A673 (cell line): ENCODE data around the gene LRP2. TPM values are rescaled to one million over a fixed set of nuclear protein-coding genes. Genes with fewer than 3 reads are reported as not detected.
A peak's percentile ranks its signal among the peaks of the same experiment; 100 is the strongest.

Experiments
- BruUV-seq: library from RNA; stranded (reverse); fragments of 400-500 nt; replicated peaks from 2 replicates; lab custom pipeline; 2021; lab: Mats Ljungman, UMichigan
- CTCF ChIA-PET: fragments of 300-600 bp; sonication (Branson Sonifier 250); formaldehyde crosslinking; loops from one replicate; lab custom pipeline; 2022; ENCODE audit warnings: antibody characterized with exemption; lab: Charles Lee
- POLR2A ChIA-PET: fragments of 300-600 bp; sonication (Branson Sonifier 250); formaldehyde crosslinking; loops from one replicate; lab custom pipeline; 2022; ENCODE audit warnings: antibody characterized with exemption; ENCODE audit not compliant: low non-redundant PET; lab: Charles Lee
- DNase-seq: peaks from one replicate; pipeline ENCODE4 v3.0.0-alpha.2; 2015; ENCODE audit warnings: low spot score
- H3K27ac ChIP-seq: fragments of 200-600 bp; sonication (generic); 2 replicates; pipeline ENCODE4 v1.5.1; 2016; ENCODE audit warnings: mixed run types, low read depth, mild to moderate bottlenecking, mixed read lengths, antibody characterized with exemption, low read length; ENCODE audit not compliant: poor library complexity, severe bottlenecking
- H3K27me3 ChIP-seq: fragments of 200-600 bp; sonication (generic); replicated peaks from 2 replicates; pipeline ENCODE4 v1.6.1; 2017; ENCODE audit warnings: mixed run types, low read depth, mild to moderate bottlenecking, mixed read lengths, antibody characterized with exemption, low read length; ENCODE audit not compliant: insufficient read depth, poor library complexity
- H3K36me3 ChIP-seq: fragments of 200-600 bp; sonication (generic); 2 replicates; pipeline ENCODE4 v1.6.1; 2016; ENCODE audit warnings: mixed run types, mild to moderate bottlenecking, mixed read lengths, antibody characterized with exemption, low read length; ENCODE audit not compliant: insufficient read depth, poor library complexity, severe bottlenecking
- H3K4me1 ChIP-seq: fragments of 200-600 bp; sonication (generic); 2 replicates; pipeline ENCODE4 v1.6.1; 2017; ENCODE audit warnings: mixed run types, mild to moderate bottlenecking, mixed read lengths, antibody characterized with exemption, low read length; ENCODE audit not compliant: insufficient read depth, poor library complexity, severe bottlenecking
- H3K4me3 ChIP-seq: fragments of 200-600 bp; sonication (generic); 2 replicates; pipeline ENCODE4 v1.5.1; 2016; ENCODE audit warnings: low read depth, mixed run types, mild to moderate bottlenecking, mixed read lengths, low read length; ENCODE audit not compliant: poor library complexity, severe bottlenecking
- H3K9me3 ChIP-seq: fragments of 200-600 bp; sonication (generic); 2 replicates; pipeline ENCODE4 v1.6.1; 2016; ENCODE audit warnings: mixed run types, low read depth, mild to moderate bottlenecking, mixed read lengths, antibody characterized with exemption, low read length; ENCODE audit not compliant: poor library complexity, severe bottlenecking
- EZH2 ChIP-seq: fragments of 200-600 bp; sonication (generic); IDR thresholded peaks from 2 replicates; pipeline ENCODE4 v1.6.1; 2017; ENCODE audit warnings: borderline replicate concordance, low read depth, mild to moderate bottlenecking, mixed read lengths, antibody characterized with exemption, low read length; ENCODE audit not compliant: poor library complexity, severe bottlenecking
- intact Hi-C: fragments of 100-400 bp; cut with micrococcal nuclease; formaldehyde crosslinking; loops from one replicate; pipeline ENCODE4 v1.10.0; 2022; ENCODE audit not compliant: unreplicated experiment
- total RNA-seq: library from RNA; stranded (reverse); gene quantifications from 2 replicates; pipeline ENCODE4 v1.2.3, GENCODE V29; 2021
- TF ChIP-seq, protein P1 (sequence below): fragments of 300-800, 200-600 bp; sonication (generic); conservative IDR thresholded peaks from 2 replicates; pipeline ENCODE4 v1.5.1; 2017; ENCODE audit warnings: low read depth, mild to moderate bottlenecking, antibody characterized with exemption, low read length, moderate library complexity, mixed read lengths

LRP2 gene
- total RNA-seq, 1 experiment from 2014 or later: 0.26 TPM

GRCh38 chr2:169173876-169174275 lies 188.5 kb downstream of the LRP2 start:
- ChIA-PET POLR2A (no interaction called here), CTCF (no interaction called here)
- no peaks in the 10 kb centered on the region for H3K9me3 ChIP-seq
- no peak overlapping the region for H3K27ac ChIP-seq
- H3K4me1 ChIP-seq: no peaks in the 10 kb centered on the region
- H3K4me3 ChIP-seq: no peak overlapping the region
- no peaks in the 10 kb centered on the region for H3K36me3 ChIP-seq
- intact Hi-C loops: no loop called here
- H3K27me3 ChIP-seq: peaks cover 37% of the 10 kb centered on the region
- TF ChIP-seq EZH2: no peak
- TF ChIP-seq, protein P1, sequence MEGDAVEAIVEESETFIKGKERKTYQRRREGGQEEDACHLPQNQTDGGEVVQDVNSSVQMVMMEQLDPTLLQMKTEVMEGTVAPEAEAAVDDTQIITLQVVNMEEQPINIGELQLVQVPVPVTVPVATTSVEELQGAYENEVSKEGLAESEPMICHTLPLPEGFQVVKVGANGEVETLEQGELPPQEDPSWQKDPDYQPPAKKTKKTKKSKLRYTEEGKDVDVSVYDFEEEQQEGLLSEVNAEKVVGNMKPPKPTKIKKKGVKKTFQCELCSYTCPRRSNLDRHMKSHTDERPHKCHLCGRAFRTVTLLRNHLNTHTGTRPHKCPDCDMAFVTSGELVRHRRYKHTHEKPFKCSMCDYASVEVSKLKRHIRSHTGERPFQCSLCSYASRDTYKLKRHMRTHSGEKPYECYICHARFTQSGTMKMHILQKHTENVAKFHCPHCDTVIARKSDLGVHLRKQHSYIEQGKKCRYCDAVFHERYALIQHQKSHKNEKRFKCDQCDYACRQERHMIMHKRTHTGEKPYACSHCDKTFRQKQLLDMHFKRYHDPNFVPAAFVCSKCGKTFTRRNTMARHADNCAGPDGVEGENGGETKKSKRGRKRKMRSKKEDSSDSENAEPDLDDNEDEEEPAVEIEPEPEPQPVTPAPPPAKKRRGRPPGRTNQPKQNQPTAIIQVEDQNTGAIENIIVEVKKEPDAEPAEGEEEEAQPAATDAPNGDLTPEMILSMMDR: no peak
- no TSS peak for BruUV-seq
- DNase-seq: peak; percentile 3

DNA sequence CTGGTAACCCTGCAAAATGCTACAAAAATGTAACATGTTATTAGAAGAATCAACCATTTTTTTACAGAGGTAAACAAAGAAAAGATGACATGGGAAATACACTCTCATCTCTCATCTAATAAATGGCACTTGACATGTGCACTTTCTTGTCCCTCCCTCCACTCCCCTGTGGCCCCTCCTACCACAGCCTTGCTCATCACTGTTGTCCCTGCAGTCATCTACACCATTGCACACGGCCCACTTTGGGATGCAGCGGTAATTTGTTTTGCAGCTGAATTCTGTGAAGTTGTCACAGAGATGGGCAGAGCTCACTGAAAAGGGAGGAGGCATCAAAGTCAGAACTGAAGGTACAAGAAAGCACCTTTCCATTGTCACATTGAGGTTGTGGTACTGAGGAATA lies 189.4 kb downstream of the LRP2 start:
- Histone ChIP-seq H3K27me3 (peaks cover 31% of the 10 kb centered on the region), H3K27ac (no peak overlapping the region), H3K4me3 (no peak overlapping the region), H3K4me1 (no peaks in the 10 kb centered on the region), H3K36me3 (no peaks in the 10 kb centered on the region), H3K9me3 (no peaks in the 10 kb centered on the region)
- intact Hi-C loops: no loop called here
- no TSS peak for BruUV-seq
- CTCF ChIA-PET: no interaction called here
- TF ChIP-seq, protein P1: no peak
- TF ChIP-seq EZH2: no peak
- POLR2A ChIA-PET: no interaction called here
- no peak for DNase-seq

DNA sequence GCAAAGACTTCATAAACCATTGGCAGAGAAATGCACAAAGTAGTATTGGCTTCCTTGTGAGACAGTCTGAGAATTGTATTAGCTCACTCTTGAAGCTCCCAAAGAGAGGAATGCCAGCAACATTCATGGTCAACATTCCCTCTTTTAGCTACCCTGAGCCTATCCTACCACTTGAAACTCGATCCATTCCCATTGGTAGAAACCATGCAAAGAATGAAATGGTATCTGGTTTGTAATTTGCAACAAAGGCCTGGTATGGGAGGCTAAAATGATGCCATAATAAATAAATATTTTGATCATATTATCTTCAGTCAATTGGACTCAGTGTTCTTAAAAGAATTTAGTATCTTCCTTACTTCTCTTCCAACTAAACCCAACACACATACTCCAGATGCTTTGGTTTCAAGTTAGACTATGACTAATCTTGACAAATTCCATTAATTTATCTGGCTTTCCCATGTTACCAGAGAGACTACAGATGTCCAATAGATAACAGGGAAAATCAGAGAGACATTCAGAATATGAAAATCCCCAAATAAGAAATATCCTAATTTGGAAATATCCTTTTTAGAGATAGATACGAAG lies 190.1 kb downstream of the LRP2 start:
- no peak for TF ChIP-seq EZH2
- TF ChIP-seq, protein P1: no peak
- intact Hi-C loops: no loop called here
- H3K27me3 ChIP-seq: peaks cover 25% of the 10 kb centered on the region

More for the DNA sequence above, 190.1 kb downstream of the LRP2 start:
- Histone ChIP-seq H3K27ac (no peak overlapping the region), H3K4me3 (no peak overlapping the region), H3K9me3 (no peaks in the 10 kb centered on the region), H3K4me1 (no peaks in the 10 kb centered on the region), H3K36me3 (no peaks in the 10 kb centered on the region)
- ChIA-PET POLR2A (no interaction called here), CTCF (no interaction called here)
- BruUV-seq: no TSS peak
- DNase-seq: no peak
